HCT116 (cell line): ENCODE measurements around the gene GIMAP8. TPM values are rescaled to one million over a fixed set of nuclear protein-coding genes. Genes with fewer than 3 reads are reported as not detected.

Experiments
- ATAC-seq: fragments of 200-7000 bp; cut with Tn5 transposase; 2 replicates; pipeline ENCODE4 v1.9.1; 2020; ENCODE audit warnings: mild to moderate bottlenecking, moderate library complexity
- BruUV-seq: library from RNA; stranded (reverse); fragments of 400-500 nt; replicated peaks from 2 replicates; lab custom pipeline; 2021; lab: Mats Ljungman, UMichigan
- CTCF ChIA-PET: fragments of 300-600 bp; sonication (Branson Sonifier 250); formaldehyde crosslinking; loops from one replicate; lab custom pipeline; 2021; ENCODE audit warnings: antibody characterized with exemption; lab: Charles Lee
- POLR2A ChIA-PET: fragments of 300-600, 350-600 bp; sonication (Branson Sonifier 250); formaldehyde crosslinking; loops from one replicate; lab custom pipeline; 2021; ENCODE audit warnings: antibody characterized with exemption; lab: Charles Lee
- RAD21 ChIA-PET, 2 experiments: fragments of 300-600 bp; sonication (Branson Sonifier 250); formaldehyde crosslinking; loops; one replicate each; lab custom pipeline; 2023; ENCODE audit warnings: low total read pairs in 2 of 2; ENCODE audit not compliant: uncharacterized antibody in 2 of 2, unreplicated experiment in 2 of 2, low non-redundant PET in 1 of 2; lab: Charles Lee
- DNase-seq: peaks from one replicate; pipeline ENCODE4 v3.0.0-alpha.2; 2010; ENCODE audit warnings: low read depth, low spot score
- H2AFZ ChIP-seq: fragments of 200-600 bp; shearing (Covaris generic), sonication (generic); 2 replicates; pipeline ENCODE4 v1.6.1; 2017; ENCODE audit warnings: low read depth, mixed run types, mixed read lengths, antibody characterized with exemption, low read length; ENCODE audit not compliant: poor library complexity, severe bottlenecking
- H3K27ac ChIP-seq: 2 replicates; pipeline ENCODE4 v1.5.1; 2012; ENCODE audit warnings: low read depth, low read length
- H3K27me3 ChIP-seq: fragments of 200-600 bp; sonication (generic); 2 replicates; pipeline ENCODE4 v1.6.1; 2016; ENCODE audit warnings: mixed run types, low read length, mixed read lengths; ENCODE audit not compliant: insufficient read depth
- H3K36me3 ChIP-seq, 2 experiments: fragments of 200-500 bp in 1 of 2; fragments of 200-600 bp in 1 of 2; sonication (Bioruptor generic) in 1 of 2; sonication (generic) in 1 of 2; 2 replicates each; pipeline versions ENCODE4 v1.5.1 to v1.6.1; 2014 to 2016; ENCODE audit warnings: low read length in 2 of 2, inconsistent platforms in 1 of 2, mixed read lengths in 1 of 2, mixed run types in 1 of 2; ENCODE audit not compliant: insufficient read depth in 2 of 2, control insufficient read depth in 1 of 2
- H3K4me1 ChIP-seq, 2 experiments: fragments of 200-600 bp in 1 of 2; sonication (generic) in 1 of 2; 2 replicates each; pipeline versions ENCODE4 v1.5.1 to v1.6.1; 2012 to 2017; ENCODE audit warnings: low read length in 2 of 2, inconsistent platforms in 1 of 2, mild to moderate bottlenecking in 1 of 2, mixed read lengths in 1 of 2, mixed run types in 1 of 2, moderate library complexity in 1 of 2; ENCODE audit not compliant: insufficient read depth in 2 of 2, control insufficient read depth in 1 of 2
- H3K4me2 ChIP-seq: fragments of 200-600 bp; sonication (generic); 2 replicates; pipeline ENCODE4 v1.6.1; 2017; ENCODE audit warnings: mixed run types, low read length, mixed read lengths
- H3K4me3 ChIP-seq, 2 experiments: fragments of 200-600 bp in 1 of 2; sonication (generic) in 1 of 2; replicated peaks in 1 of 2; 2 replicates each; pipeline ENCODE4 v1.5.1; 2011 to 2016; ENCODE audit warnings: low read length in 2 of 2, control low read depth in 1 of 2, low read depth in 1 of 2, mild to moderate bottlenecking in 1 of 2, mixed read lengths in 1 of 2, mixed run types in 1 of 2
- H3K79me2 ChIP-seq: fragments of 200-600 bp; sonication (generic); 2 replicates; pipeline ENCODE4 v1.6.1; 2017; ENCODE audit warnings: mild to moderate bottlenecking, mixed run types, low read length, moderate library complexity, mixed read lengths; ENCODE audit not compliant: insufficient read depth
- H3K9ac ChIP-seq: fragments of 200-600 bp; sonication (generic); 2 replicates; pipeline ENCODE4 v1.6.1; 2016; ENCODE audit warnings: low read length, mixed read lengths
- H3K9me2 ChIP-seq: fragments of 200-600 bp; sonication (generic), shearing (Covaris generic); 2 replicates; pipeline ENCODE4 v1.6.1; 2017; ENCODE audit warnings: mixed run types, mild to moderate bottlenecking, moderate library complexity; ENCODE audit not compliant: insufficient read depth
- H3K9me3 ChIP-seq, 2 experiments: fragments of 200-500 bp in 1 of 2; fragments of 200-600 bp in 1 of 2; sonication (Bioruptor generic) in 1 of 2; sonication (generic) in 1 of 2; 2 replicates each; pipeline ENCODE4 v1.6.1; 2014 to 2017; ENCODE audit warnings: low read length in 2 of 2, mixed read lengths in 2 of 2, inconsistent platforms in 1 of 2, low read depth in 1 of 2, mild to moderate bottlenecking in 1 of 2, mixed run types in 1 of 2, moderate library complexity in 1 of 2; ENCODE audit not compliant: control insufficient read depth in 1 of 2, insufficient read depth in 1 of 2
- H4K20me1 ChIP-seq: fragments of 200-600 bp; sonication (generic), shearing (Covaris generic); 2 replicates; pipeline ENCODE4 v1.6.1; 2017; ENCODE audit warnings: mixed run types, mild to moderate bottlenecking, moderate library complexity; ENCODE audit not compliant: insufficient read depth
- ATF3 ChIP-seq: IDR thresholded peaks from 2 replicates; pipeline ENCODE4 v1.6.1; 2012
- CBX3 ChIP-seq: IDR thresholded peaks from 2 replicates; pipeline ENCODE4 v1.6.1; 2012; ENCODE audit warnings: low read depth
- EGR1 ChIP-seq: IDR thresholded peaks from 2 replicates; pipeline ENCODE4 v1.6.1; 2012; ENCODE audit warnings: low read depth
- EZH2 ChIP-seq: fragments of 200-600 bp; sonication (generic); IDR thresholded peaks from 2 replicates; pipeline ENCODE4 v1.6.1; 2017; ENCODE audit warnings: antibody characterized with exemption, mixed run types
- EZH2phosphoT487 ChIP-seq: fragments of 200-600 bp; IDR thresholded peaks from 2 replicates; pipeline ENCODE4 v1.6.1; 2018; ENCODE audit warnings: antibody characterized with exemption, borderline replicate concordance
- FOSL1 ChIP-seq: IDR thresholded peaks from 2 replicates; pipeline ENCODE4 v1.6.1; 2012; ENCODE audit warnings: low read depth
- JUND ChIP-seq: IDR thresholded peaks from 2 replicates; pipeline ENCODE4 v1.6.1; 2012
- MAX ChIP-seq: IDR thresholded peaks from 2 replicates; pipeline ENCODE4 v1.6.1; 2012
- POLR2A ChIP-seq: IDR thresholded peaks from 2 replicates; pipeline ENCODE4 v1.7.0; 2011; ENCODE audit warnings: borderline replicate concordance; ENCODE audit not compliant: insufficient read depth, insufficient read length; ENCODE audit errors: extremely low read depth
- POLR2AphosphoS5 ChIP-seq: IDR thresholded peaks from 2 replicates; pipeline ENCODE4 v1.6.1; 2011; ENCODE audit warnings: mild to moderate bottlenecking, low read depth, low read length, moderate library complexity
- REST ChIP-seq: IDR thresholded peaks from 2 replicates; pipeline ENCODE4 v1.6.1; 2012; ENCODE audit warnings: low read depth
- SIN3A ChIP-seq: IDR thresholded peaks from 2 replicates; pipeline ENCODE4 v1.6.1; 2012; ENCODE audit warnings: low read depth
- SP1 ChIP-seq: IDR thresholded peaks from 2 replicates; pipeline ENCODE4 v1.6.1; 2012; ENCODE audit warnings: low read depth
- SRF ChIP-seq: IDR thresholded peaks from 2 replicates; pipeline ENCODE4 v1.6.1; 2012; ENCODE audit warnings: low read depth
- TCF7L2 ChIP-seq: IDR thresholded peaks from 2 replicates; pipeline ENCODE4 v1.7.0; 2011; ENCODE audit warnings: borderline replicate concordance, inconsistent platforms; ENCODE audit not compliant: insufficient read depth, insufficient read length; ENCODE audit errors: extremely low read depth
- YY1 ChIP-seq: IDR thresholded peaks from 2 replicates; pipeline ENCODE4 v1.6.1; 2011; ENCODE audit warnings: low read length, low read depth, moderate library complexity, mild to moderate bottlenecking; ENCODE audit not compliant: insufficient replicate concordance; ENCODE audit errors: extremely low read depth
- ZFX ChIP-seq: fragments of 450-650 bp; IDR thresholded peaks from 2 replicates; pipeline ENCODE4 v1.6.1; 2017
- ZNF274 ChIP-seq: fragments of 200-500 bp; sonication (Bioruptor generic); IDR thresholded peaks from 2 replicates; pipeline ENCODE4 v1.6.1; 2014; ENCODE audit warnings: mild to moderate bottlenecking, low read depth, low read length, inconsistent platforms
- intact Hi-C: fragments of 100-400 bp; cut with micrococcal nuclease; formaldehyde crosslinking; loops from 2 replicates; pipeline ENCODE4 v1.10.0; 2022
- total RNA-seq: library from RNA; stranded (reverse); gene quantifications from one replicate; pipeline ENCODE4 v1.2.1, GENCODE V29; 2021; ENCODE audit not compliant: unreplicated experiment
- TF ChIP-seq, protein P1 (sequence below): IDR thresholded peaks from 2 replicates; pipeline ENCODE4 v1.6.1; 2011; ENCODE audit warnings: mild to moderate bottlenecking, low read length, moderate library complexity; ENCODE audit not compliant: insufficient replicate concordance; ENCODE audit errors: extremely low read depth

Gene GIMAP8
- total RNA-seq, 1 experiment from 2014 or later: 0.15 TPM

- no peak for TF ChIP-seq REST
- no peak for TF ChIP-seq CBX3
- TF ChIP-seq FOSL1: no peak
- TF ChIP-seq ZNF274: no peak
Observed at GRCh38 chr7:150515248-150516147, 65.1 kb downstream of the GIMAP8 start (continued).

GRCh38 chr7:150516956-150517745 is 66.7 kb downstream of the GIMAP8 start:
- TF ChIP-seq ZFX (no peak), SRF (no peak), MAX (no peak), EZH2 (no peak), TCF7L2 (no peak), EZH2phosphoT487 (no peak), EGR1 (no peak), SIN3A (no peak), SP1 (no peak), JUND (no peak), ATF3 (no peak), ZNF274 (no peak), YY1 (no peak), FOSL1 (no peak), POLR2AphosphoS5 (no peak), POLR2A (no peak)
- TF ChIP-seq, protein P1, sequence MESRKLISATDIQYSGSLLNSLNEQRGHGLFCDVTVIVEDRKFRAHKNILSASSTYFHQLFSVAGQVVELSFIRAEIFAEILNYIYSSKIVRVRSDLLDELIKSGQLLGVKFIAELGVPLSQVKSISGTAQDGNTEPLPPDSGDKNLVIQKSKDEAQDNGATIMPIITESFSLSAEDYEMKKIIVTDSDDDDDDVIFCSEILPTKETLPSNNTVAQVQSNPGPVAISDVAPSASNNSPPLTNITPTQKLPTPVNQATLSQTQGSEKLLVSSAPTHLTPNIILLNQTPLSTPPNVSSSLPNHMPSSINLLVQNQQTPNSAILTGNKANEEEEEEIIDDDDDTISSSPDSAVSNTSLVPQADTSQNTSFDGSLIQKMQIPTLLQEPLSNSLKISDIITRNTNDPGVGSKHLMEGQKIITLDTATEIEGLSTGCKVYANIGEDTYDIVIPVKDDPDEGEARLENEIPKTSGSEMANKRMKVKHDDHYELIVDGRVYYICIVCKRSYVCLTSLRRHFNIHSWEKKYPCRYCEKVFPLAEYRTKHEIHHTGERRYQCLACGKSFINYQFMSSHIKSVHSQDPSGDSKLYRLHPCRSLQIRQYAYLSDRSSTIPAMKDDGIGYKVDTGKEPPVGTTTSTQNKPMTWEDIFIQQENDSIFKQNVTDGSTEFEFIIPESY: no peak
- Histone ChIP-seq H3K9me2 (no peaks in the 10 kb centered on the region), H3K4me3 (no peak overlapping the region), H3K9me3 (no peaks in the 10 kb centered on the region), H3K36me3 (no peaks in the 10 kb centered on the region), H3K9ac (no peak overlapping the region), H4K20me1 (no peaks in the 10 kb centered on the region), H3K27ac (no peak overlapping the region), H3K4me1 (no peaks in the 10 kb centered on the region), H3K4me2 (no peak overlapping the region), H2AFZ (no peak overlapping the region), H3K27me3 (peaks cover 48% of the 10 kb centered on the region), H3K79me2 (no peaks in the 10 kb centered on the region)
- ChIA-PET POLR2A (no interaction called here), CTCF (no interaction called here), RAD21 (no interaction called here)
- intact Hi-C loops: no loop called here
- DNase-seq (no peak), ATAC-seq (no peak)
- no TSS peak for BruUV-seq
